Right lobe of liver (tissue), 4 donors: ENCODE measurements around the gene RHPN2.
"Not testable (repeated sequence)": the region's sequence is repeated elsewhere in the genome, so short reads cannot be mapped to it uniquely, and the experiment has no call there.

Experiments
- CTCF ChIP-seq, 4 donors: fragments of 200-600 bp in 3 of 4; fragments of 450-650 bp in 1 of 4; IDR thresholded peaks; one replicate each; pipeline versions ENCODE4 v1.5.1 to v1.8.0; 2016 to 2022; ENCODE audit warnings: antibody characterized with exemption in 4 of 4, mild to moderate bottlenecking in 2 of 4
- POLR2A ChIP-seq: fragments of 450-650 bp; IDR thresholded peaks from one replicate; pipeline ENCODE4 v1.6.1; 2017; ENCODE audit warnings: antibody characterized with exemption, mild to moderate bottlenecking
- donor health status: DM: no; HTN: no; CAD: no.
- donor health status: DM: no; HTN: no; CAD: no.
- donor health status: DM: no; HTN: yes; CAD: no.

DNA sequence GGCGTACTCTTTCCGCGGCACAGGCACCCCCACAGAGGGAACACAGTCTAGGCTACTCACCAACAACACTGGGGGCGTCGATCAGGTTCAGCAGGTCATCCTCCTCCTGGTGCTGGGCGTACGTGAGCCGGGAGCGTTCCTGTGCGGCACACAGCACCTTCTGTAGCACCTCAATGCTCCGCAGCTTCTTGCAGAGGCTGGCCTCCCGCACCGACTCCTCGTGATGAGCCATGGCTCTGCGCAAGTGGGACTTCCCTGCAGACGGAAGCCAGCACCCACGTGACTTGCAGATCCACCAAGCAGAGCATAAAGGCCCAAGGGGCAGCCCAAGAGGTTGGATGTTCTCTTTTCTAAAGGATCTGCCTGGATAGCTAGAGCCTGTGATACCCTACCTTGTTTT lies 68.7 kb downstream of the RHPN2 start:
- TF ChIP-seq CTCF (IDR thresholded peaks at IDR 0.05); POLR2A: not testable (repeated sequence)
